ENCODE measurements around the gene NAB2.
"Not testable (repeated sequence)": the region's sequence is repeated elsewhere in the genome, so short reads cannot be mapped to it uniquely, and the experiment has no call there.

NAB2 gene, protein sequence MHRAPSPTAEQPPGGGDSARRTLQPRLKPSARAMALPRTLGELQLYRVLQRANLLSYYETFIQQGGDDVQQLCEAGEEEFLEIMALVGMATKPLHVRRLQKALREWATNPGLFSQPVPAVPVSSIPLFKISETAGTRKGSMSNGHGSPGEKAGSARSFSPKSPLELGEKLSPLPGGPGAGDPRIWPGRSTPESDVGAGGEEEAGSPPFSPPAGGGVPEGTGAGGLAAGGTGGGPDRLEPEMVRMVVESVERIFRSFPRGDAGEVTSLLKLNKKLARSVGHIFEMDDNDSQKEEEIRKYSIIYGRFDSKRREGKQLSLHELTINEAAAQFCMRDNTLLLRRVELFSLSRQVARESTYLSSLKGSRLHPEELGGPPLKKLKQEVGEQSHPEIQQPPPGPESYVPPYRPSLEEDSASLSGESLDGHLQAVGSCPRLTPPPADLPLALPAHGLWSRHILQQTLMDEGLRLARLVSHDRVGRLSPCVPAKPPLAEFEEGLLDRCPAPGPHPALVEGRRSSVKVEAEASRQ
- total RNA-seq: 17.8 reads per million, percentile 44 among the genes with 10 or more reads in this experiment

DNA sequence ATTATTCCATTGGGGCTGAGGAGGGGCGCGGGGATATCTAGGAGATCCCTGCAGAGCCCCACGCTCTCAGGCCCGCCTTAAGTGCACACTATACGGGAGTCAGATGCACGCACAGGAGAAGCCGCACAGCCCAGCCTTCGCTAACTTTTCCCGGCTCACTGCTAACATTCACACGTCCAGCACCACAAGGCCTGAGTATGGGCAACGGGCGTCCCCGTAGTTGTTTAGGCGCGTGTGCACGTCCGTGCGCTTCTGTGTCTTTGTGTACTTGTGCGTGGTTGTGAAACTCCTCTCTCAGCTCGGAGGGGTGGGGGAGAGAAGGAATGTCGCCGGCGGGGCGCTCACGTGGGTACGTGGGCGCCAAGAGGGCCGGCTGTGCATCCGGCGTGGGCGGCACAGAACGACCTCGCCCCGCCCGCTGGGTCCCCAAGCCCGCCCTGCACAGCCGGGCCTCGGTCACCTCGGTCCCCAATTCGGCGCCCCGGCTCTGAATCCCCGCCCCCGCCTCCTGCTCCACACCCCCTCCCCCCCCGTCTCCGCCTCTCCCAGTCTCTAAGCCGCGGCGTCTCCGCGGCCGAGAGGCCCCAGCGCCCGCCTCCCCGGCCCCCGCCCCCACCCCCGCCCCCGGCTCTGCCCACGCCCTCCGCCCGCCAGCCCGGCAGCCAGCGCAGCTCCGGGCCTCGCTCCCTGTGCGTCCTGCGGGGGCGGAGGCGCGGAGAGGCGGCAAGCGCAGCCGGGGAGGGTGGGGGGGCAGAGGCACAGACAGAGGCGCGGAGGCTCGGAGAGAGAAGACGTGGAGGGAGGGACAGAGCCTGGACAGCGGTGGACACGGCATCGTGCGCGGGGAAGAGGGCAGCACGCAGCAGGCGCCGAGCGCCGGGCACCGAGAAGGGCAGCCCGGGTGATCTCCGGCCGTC is at the start of gene NAB2:
TSS of gene NAB2 (plus strand) at position 761 of the 917 bp plus-strand sequence. CDS start 158 bp downstream, outside the sequence.
- peak; percentile 89 for DNase-seq

DNA sequence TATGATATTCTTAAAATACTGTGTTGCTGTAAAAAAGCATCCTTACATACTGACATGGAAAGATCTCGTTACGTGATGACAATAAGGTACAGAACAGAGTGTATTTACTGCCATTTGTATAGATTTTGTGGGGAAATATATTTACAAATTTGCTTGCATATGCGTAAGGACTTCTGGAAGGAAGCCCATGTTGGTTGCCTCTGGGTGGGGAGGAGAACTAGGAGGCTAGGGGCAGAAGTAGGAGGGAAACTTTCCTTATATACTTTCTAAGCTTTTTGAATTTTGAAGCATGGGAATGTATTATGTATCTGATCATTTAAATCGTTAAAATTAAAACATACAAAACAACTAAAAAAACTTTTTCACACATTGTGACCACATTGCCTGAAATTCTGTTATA is 48.7 kb upstream of the NAB2 start:
- DNase-seq: no peak

DNA sequence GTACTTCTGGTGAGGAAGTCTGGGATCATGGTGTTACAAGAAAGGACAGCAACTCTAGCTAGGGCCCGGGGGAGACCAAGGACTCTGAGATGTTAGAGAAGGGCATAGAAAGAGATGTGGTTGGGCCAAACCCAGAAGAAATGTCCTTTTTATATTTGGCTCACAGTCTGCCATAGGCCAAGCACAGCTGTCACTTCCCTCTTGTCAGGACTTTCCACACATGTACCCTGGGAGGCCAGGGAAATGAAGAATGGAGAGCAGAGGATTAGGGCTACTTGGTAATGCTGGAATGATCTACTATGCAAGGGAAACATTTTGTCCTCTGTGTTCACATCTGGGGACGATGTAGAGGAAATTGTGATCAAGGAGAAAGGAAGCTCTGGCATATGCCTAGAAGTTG is 48.2 kb upstream of the NAB2 start:
- no peak for DNase-seq

DNA sequence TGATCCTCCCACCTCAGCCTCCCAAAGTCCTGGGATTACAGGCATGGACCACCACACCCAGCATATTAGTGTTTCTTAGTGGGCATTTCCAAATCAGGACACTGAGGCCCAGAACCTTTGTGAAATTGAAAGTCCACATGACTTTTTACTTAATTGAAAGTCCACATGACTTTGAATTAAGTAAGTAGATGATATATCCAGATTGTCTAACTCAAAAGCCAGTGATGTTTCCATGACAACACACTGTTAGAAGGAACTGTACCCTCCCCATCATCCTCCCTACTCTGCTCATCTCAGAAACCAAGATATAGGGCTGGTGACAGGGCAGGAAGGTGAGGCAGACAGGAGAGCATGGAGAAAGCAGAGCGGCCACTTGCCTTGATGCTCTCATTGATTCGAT is 46.2 kb upstream of the NAB2 start:
- no peak for DNase-seq

DNA sequence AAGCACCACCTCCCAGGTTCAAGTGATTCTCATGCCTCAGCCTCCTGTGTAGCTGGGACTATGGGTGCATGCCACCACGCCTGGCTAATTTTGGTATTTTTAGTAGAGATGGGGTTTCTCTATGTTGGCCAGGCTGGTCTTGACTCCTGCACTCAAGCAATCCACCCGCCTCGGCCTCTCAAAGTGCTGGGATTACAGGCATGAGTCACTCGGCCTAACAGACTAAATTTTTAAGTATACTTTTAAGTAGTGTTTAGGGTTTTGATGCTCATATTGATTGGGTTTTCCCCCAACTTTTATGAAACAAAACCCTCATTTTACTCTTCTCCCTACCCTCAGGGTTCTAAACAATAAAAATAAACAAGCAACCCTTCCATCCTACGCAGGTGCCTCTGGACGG is 44.4 kb upstream of the NAB2 start:
- DNase-seq: no peak

DNA sequence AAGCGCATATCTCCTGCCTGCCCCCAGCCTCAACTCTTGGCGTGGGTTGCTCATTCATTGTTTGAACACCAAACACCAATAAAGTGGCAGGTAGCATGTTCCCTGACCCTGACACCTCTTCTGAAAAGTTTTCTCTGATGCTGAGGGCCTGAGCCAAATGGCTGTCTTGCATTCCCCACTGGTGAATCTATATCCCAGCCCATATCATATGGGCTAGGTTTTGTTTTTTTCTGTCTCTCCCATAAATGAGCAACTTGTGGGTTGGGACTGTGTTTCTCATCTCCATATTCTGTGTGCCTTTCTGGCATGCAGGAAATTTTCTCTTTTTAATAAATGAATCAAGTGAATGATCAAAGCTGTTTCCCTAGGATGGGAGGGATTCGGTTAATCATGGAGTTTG is 44.0 kb upstream of the NAB2 start:
- DNase-seq: no peak

DNA sequence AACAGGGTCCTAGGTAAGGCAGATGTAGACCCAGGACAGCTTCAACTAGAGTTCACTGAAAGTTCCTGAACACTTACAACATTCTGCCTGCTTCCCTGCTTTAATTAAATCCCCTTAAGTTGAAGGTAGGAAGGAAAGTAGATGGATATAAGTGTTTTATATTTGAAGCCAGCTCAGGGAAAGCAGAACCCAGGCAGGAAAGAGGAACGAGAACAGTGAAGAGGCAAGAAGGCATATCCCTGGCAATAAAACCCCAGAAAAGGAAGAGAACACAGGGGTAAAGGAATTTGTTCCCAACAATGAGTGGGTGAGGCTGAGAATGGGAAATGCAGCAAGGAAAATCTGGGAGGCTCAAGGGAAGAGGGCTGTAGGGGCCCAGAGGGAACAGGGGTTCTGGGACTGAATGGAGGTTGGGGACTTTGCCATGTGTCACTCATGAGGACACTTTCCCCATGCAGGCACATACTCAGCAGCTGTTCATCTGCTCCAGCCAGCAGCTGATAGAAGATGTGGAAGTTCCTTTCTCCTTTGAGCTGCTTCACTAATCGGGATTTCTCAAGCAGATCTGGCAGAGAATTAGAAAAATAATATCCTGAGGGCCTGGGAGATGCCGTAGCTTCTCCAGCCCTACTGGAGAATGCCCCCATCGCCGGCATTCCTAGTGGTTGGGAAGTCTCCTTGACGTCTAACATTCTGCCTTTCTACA is 42.7 kb upstream of the NAB2 start:
- no peak for DNase-seq

DNA sequence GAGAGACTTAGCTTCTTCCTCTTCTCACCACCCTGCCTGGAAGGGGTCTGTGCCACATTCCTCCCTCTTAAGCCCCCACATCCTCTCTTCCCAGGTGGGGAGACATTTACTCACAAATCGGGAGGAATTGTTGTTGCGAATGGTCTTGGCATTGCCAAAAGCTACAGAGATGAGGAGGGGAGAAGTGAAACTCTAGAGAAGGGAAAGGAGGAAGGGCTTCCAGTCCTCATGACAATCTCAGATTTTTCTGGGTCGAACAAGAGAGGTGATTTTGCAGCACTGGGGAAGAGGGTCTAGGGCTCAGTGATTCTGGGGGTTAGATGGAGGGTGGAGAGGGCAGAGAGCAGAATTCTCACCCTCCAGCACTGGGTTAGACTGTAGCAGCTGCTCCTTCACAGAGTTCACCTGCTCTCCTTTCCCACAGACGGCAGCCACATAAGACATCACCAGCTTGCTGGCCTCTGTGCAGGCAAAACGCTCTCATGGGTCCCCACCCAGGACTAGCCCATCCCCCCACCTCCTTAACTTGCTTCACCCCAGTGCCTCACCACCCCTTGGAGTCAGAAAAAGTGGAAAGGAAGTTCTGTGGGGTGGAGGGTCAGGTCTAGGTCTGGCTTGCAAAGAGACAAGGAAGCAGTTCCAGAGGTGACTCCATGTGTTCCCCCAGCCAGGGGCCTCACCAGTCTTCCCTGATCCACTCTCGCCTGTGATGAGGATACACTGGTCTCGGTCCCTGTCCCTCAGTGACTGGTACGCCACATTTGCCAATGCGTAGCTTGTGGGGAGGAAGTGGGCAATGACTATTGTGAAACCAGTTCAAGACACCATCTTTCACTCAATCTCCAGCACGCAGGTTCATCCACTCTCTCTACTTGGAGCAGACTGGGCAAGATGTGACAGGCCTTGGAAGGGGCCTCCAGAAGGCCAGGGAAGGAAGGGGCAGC is 41.7 kb upstream of the NAB2 start:
- DNase-seq: no peak

DNA sequence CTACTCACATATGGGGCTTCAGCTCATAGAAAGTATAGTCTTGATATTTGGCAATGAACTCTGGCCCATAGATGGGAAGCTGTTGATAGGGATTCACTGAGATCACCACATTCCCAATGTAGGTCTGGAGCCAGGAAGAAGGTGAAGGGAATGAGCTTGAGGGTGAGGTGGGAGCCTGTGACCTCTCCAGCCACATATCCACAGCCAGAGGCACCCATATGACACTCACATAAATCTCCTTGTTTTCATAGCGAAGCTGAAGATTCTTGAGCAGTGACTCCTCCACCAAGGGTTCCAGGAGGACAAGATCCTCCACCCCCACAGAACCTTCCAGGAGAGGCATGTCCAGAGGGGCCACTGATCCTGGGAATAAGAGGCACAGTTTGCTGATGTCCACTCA is 40.9 kb upstream of the NAB2 start:
- no peak for DNase-seq

DNA sequence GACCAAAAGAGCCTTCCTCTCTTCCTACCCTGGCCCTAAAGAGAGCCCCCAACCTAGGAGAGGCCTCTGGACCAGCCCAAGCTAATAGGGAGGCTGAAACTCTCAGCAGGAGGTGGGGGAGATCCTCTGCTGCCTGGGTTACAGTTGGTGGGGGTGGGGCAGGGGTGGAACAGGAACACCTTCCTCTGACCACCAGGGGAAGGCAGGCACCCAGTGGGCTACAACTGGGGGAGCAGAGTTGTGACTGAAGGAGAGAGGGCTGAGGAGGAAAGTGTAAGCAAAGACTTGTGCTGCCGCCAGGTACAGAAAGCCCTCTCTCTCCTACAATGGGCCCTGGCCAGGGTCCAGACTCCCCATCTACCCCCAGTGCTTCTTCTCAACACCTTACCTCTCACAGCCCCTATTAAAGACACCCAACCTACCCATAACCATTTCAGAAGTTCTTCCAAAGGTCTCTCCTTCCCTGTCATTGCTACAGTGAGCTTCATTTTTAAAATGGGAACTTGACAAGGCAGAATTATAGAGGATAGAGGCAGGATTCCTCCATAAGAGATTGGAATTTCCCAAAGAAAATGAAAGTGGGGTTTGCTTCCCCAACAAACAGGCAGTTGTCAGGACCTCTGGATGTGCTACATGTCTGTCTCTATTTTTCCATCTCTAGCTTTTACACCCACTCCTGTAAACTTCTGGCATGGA is 40.3 kb upstream of the NAB2 start:
- DNase-seq: no peak

DNA sequence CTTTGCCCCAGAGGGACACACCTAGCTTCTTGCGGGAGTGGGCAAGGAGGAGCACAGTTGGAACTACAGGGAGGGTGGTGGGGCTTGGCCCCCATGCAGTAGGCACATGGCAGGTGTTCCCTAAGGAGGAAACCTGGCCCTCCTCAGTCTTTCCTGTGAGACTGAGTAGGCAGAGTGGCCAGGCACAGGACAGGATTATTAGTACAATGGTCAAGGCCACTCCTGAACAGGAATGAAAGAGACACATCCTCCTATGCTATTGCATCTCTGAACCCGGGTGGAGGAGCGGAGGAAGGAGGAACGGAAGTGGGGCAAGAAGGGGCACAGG is 39.8 kb upstream of the NAB2 start:
- DNase-seq: no peak

DNA sequence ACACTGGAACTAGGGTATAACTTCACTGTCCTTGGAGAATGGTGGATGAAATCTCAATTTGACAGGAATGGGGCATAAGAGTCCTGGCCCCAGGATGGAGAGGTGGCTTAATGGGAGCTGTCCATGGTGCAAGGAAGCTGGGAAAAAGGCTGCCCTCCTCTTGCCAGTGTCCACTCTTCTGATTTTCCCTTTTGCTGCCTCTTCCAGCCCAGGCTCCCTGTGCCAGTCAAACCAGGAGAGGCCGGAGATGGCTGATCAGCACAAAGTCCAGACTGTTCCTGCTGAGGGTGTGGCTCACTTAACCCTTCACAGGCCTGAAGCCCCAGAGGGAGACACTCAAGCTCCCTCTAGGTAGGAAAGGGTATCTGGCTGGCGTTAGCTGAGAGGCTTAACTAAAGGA is 39.0 kb upstream of the NAB2 start, which contains the start of gene MYO1A:
TSS of gene MYO1A (minus strand) at position 240 of the 400 bp plus-strand sequence. CDS start 1,806 bp downstream, outside the sequence.
- DNase-seq: no peak

DNA sequence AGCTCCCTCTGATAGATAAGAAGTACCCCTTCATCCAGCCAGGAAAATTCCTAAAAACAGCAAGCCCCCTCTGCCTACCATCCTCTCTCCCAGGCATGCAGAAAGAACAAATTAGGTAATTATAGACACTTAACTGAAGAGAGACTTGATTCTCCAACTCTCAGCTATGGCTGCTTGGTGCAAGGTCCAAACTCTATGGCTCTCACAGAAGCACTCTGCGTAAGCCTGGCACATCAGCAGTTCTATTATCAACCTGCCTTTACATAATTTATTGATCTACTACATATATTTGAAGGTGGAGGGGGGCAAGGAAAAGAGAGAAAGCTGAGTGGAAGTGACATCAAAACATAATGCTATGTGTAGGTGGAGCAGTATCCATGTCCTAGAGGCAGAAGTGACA is 37.9 kb upstream of the NAB2 start:
- DNase-seq: no peak

DNA sequence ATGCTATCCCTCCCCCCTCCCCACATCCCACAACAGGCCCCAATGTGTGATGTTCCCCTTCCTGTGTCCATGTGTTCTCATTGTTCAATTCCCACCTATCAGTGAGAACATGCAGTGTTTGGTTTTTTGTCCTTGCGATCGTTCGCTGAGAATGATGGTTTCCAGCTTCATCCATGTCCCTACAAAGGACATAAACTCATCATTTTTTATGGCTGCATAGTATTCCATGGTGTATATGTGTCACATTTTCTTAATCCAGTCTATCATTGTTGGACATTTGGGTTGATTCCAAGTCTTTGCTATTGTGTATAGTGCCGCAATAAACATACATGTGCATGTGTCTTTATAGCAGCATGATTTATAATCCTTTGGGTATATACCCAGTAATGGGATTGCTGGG is 35.8 kb upstream of the NAB2 start:
- not testable (repeated sequence) for DNase-seq

DNA sequence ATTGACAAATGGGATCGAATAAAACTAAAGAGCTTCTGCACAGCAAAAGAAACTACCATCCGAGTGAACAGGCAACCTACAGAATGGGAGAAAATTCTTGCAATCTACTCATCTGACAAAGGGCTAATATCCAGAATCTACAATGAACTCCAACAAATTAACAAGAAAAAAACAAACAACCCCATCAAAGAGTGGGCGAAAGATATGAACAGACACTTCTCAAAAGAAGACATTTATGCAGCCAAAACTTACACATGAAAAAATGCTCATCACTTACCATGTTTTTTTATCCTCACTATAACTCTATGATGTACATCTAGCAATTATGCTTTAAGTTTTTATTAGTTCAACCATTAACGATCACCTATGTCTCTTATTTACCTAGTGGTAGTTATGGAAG is 35.0 kb upstream of the NAB2 start:
- not testable (repeated sequence) for DNase-seq

DNA sequence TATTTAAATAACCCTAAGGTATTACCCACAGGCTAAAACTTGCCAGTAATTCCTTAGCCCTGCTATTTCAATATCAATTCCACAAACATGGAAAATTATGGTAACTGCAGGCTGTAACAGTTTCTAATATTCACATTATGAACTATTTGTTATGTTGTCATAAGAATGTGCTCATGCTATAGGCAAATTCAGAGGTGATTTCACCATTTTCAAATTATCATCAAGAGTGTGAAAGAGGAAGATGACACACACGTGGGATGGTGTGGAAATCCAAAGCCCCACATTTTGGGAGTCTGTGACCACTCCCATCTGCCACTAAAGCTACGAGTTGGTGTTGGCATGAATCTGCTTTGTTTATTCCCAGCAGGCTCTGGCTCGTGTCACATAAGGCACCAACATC is 33.1 kb upstream of the NAB2 start:
- DNase-seq: no peak

DNA sequence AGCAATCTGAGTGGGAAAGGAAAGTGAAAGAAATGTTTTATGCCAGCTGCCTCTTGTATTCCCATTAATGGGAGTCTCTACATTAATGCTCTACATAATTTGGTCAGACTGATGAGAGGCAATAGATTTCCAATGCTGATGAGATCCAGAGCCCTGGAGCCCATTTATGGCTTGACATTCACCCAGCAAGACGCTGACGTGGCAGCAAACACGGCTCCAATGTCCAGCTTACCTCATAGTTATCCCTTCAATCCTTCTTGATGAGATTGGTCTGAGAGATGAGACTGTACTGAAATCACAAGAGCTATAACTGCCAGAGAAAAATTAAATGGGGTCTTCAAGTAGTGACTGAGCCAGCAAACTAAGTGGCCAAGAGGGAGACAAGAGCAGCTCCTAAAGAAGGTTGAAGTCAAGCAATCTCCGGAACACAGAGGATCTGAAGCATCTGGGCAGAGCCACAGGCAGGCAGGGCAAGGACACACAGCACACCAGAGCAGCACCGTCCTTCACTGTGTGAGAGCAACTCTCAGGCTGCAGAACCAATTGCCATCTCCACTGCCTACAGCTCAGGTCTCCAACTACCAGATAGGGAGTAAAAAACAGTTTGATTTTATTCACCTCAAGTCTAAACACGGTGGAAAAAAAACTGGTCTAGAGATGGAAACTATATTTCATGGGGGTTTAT is 31.7 kb upstream of the NAB2 start:
- DNase-seq: no peak

DNA sequence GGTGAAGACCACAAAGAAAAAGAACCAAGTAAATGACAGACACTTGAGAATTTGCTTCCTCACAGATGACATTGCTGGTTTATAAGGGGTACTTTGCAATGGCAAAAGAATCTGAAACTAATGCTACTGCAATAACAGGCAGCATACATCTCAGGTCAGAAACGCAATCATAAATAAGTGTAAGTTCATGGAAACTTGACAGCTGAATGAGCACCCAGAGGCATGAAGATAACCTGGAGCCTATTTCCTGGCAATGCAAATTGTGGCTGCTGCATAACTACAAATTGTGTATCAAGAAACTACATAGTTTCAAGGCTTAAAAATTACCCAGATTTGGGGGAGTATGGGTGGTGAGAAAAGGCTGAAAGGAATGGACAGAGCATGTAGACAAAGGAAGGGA is 30.5 kb upstream of the NAB2 start:
- no peak for DNase-seq

DNA sequence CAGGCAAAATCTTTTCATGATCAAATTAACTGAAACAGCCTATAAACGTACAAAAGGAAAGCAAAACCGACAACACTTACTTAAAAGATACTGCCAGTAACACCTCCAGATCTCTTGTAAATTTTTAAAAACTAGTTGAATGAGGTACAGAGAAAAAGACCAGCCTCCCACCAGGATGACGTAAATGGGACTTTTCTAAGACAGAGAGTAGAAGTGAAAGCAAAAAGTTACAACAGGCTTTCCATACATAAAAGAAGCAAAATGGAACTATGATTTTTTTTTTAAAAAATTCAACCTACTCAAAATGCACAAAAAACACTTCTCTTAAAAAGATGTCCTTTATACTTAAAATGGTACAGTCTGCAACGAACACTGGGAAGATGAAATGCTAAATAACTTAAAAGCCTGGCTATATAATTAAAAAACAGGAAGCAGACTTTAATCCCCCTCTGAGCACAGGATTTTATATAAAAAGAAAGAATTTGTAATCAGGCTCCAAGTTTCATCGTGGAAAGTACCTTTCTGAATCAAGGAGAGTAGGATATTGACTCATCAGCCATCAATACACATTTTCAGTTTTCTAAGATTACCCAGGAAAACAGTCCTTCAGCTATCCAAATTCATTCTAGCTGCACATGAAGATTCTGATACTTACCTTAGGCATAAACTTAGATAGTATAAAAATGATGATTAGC is 24.8 kb upstream of the NAB2 start:
- DNase-seq: peak; percentile 41

DNA sequence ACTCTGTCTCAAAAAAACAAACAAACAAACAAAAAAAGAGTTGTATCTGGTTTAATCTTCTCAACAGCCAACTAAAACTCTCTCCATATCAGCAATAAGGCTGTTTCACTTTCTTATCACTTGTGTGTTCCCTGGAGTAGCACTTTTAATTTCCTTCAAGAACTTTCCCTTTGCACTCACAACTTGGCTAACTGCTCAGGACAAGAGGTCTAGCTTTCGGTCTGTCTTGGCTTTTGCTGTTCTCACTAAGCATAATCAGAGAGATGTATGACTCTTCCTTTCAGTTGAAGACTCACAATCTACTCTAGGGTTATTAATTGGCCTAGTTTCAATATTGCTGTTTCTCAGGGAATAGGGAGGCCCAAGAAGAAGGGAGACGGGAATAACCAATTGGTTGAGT is 22.7 kb upstream of the NAB2 start:
- no peak for DNase-seq

Data from effector CD4-positive, alpha-beta T cell (primary cell).